Gastroesophageal sphincter (tissue), 3 donors: ENCODE data around the gene OR2D3.

ENCODE experiments used
- EP300 ChIP-seq: sonication (generic); formaldehyde crosslinking; IDR thresholded peaks from one replicate; pipeline ENCODE4 v1.6.1; 2017; ENCODE audit warnings: antibody characterized with exemption, mild to moderate bottlenecking
- POLR2A ChIP-seq, 2 donors: fragments of 450-650 bp; IDR thresholded peaks; one replicate each; pipeline ENCODE4 v1.6.1; 2017; ENCODE audit warnings: antibody characterized with exemption in 2 of 2, mild to moderate bottlenecking in 2 of 2, moderate library complexity in 1 of 2
- POLR2AphosphoS5 ChIP-seq: sonication (generic); formaldehyde crosslinking; IDR thresholded peaks from one replicate; pipeline ENCODE4 v1.6.1; 2017; ENCODE audit warnings: antibody characterized with exemption
- TF ChIP-seq, protein P1 (sequence below), 4 experiments: fragments of 200-600 bp in 2 of 4; fragments of 450-650 bp in 2 of 4; sonication (generic) in 1 of 4; IDR thresholded peaks; one replicate each; pipeline ENCODE4 v1.5.1; 2017 to 2019; ENCODE audit warnings: antibody characterized with exemption in 4 of 4, mild to moderate bottlenecking in 2 of 4, moderate library complexity in 2 of 4

DNA sequence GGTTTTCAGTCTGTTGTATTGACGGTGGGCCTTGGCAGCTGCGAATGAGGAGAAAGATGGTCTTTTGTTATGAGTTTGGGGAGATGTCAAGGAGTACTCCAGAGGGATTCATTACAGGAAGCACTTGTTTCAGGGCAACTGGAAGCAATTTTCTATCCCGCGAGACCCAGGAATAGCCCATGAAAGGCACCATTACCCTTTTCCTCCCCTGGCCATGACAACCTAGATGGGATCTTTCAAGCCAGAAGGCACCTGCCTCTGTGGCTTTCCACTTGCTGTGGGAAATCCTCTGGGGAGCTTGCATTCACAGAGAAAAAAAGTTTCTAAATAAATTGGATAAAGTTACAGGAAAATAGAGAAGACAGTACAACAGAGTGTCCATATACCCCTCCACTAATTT, 8.1 kb downstream of the OR2D3 start:
- TF ChIP-seq, protein P1, sequence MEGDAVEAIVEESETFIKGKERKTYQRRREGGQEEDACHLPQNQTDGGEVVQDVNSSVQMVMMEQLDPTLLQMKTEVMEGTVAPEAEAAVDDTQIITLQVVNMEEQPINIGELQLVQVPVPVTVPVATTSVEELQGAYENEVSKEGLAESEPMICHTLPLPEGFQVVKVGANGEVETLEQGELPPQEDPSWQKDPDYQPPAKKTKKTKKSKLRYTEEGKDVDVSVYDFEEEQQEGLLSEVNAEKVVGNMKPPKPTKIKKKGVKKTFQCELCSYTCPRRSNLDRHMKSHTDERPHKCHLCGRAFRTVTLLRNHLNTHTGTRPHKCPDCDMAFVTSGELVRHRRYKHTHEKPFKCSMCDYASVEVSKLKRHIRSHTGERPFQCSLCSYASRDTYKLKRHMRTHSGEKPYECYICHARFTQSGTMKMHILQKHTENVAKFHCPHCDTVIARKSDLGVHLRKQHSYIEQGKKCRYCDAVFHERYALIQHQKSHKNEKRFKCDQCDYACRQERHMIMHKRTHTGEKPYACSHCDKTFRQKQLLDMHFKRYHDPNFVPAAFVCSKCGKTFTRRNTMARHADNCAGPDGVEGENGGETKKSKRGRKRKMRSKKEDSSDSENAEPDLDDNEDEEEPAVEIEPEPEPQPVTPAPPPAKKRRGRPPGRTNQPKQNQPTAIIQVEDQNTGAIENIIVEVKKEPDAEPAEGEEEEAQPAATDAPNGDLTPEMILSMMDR (IDR thresholded peaks at IDR 0.05): no peak
- TF ChIP-seq POLR2A (IDR thresholded peaks at IDR 0.05) (no peak), POLR2AphosphoS5 (no peak), EP300 (no peak)
